HepG2 (cell line): ENCODE measurements around the gene RNMT. TPM values are rescaled to one million over a fixed set of nuclear protein-coding genes. Genes with fewer than 3 reads are reported as not detected.
"Not testable (repeated sequence)": the region's sequence is repeated elsewhere in the genome, so short reads cannot be mapped to it uniquely, and the experiment has no call there.

Experiments used
- ATAC-seq: fragments of 200-7000 bp; cut with Tn5 transposase; 3 replicates; pipeline ENCODE4 v1.9.1; 2020; ENCODE audit warnings: mild to moderate bottlenecking, moderate library complexity
- BruUV-seq: library from RNA; stranded (reverse); fragments of 400-500 nt; replicated peaks from 2 replicates; lab custom pipeline; 2021; lab: Mats Ljungman, UMichigan
- CTCF ChIA-PET: fragments of 300-600 bp; formaldehyde crosslinking; extraction: SDS; loops from one replicate; lab custom pipeline; 2021; ENCODE audit warnings: low total read pairs, inconsistent platforms, low intra/inter-chr PET ratio; lab: Yijun Ruan, JAX
- POLR2A ChIA-PET: fragments of 350-600 bp; sonication (Branson Sonifier 250); formaldehyde crosslinking; loops from one replicate; lab custom pipeline; 2020; ENCODE audit warnings: antibody characterized with exemption, inconsistent platforms; lab: Yijun Ruan, JAX
- DNase-seq: peaks from one replicate; pipeline ENCODE4 v3.0.0-alpha.2; 2015; ENCODE audit warnings: low spot score
- FAIRE-seq: peaks from 3 replicates; lab custom pipeline; 2011; peaks lifted over from hg19 to GRCh38; lab: Jason Lieb, UNC
- H2AFZ ChIP-seq: one replicate; pipeline ENCODE4 v1.6.1; 2011; ENCODE audit warnings: low read length, inconsistent platforms
- H3K27ac ChIP-seq: fragments of 300-600 bp; 3 replicates; pipeline ENCODE4 v1.8.0; 2011; ENCODE audit warnings: mixed run types, mild to moderate bottlenecking, mixed read lengths, low read length, inconsistent platforms; ENCODE audit not compliant: insufficient read depth; ENCODE audit errors: extremely low read length
- H3K27me3 ChIP-seq, 2 experiments: fragments of 200-600 bp in 1 of 2; 2 replicates in 1 of 2; 3 replicates in 1 of 2; pipeline versions ENCODE4 v1.6.0 to v1.8.0; 2011; ENCODE audit warnings: low read length in 2 of 2, mild to moderate bottlenecking in 2 of 2, moderate library complexity in 2 of 2, inconsistent platforms in 1 of 2; ENCODE audit not compliant: insufficient read depth in 2 of 2, control insufficient read depth in 1 of 2
- H3K36me3 ChIP-seq, 2 experiments: fragments of 200-600 bp in 1 of 2; replicated peaks in 1 of 2; 2 replicates in 1 of 2; 3 replicates in 1 of 2; pipeline versions ENCODE4 v1.5.1 to v1.8.0; 2011; ENCODE audit warnings: low read length in 2 of 2, inconsistent platforms in 1 of 2; ENCODE audit not compliant: insufficient read depth in 2 of 2, control insufficient read depth in 1 of 2
- H3K4me1 ChIP-seq: 2 replicates; pipeline ENCODE4 v1.5.1; 2012; ENCODE audit warnings: low read length, inconsistent platforms; ENCODE audit not compliant: insufficient read depth
- H3K4me2 ChIP-seq: 2 replicates; pipeline ENCODE4 v1.6.0; 2011; ENCODE audit warnings: low read depth, low read length, inconsistent platforms
- H3K4me3 ChIP-seq, 3 experiments: fragments of 200-600 bp in 1 of 3; sonication (generic), shearing (Covaris generic) in 1 of 3; replicated peaks in 1 of 3; 2 replicates each; pipeline ENCODE4 v1.5.1; 2011 to 2016; ENCODE audit warnings: low read length in 3 of 3, inconsistent platforms in 2 of 3, low read depth in 2 of 3, mild to moderate bottlenecking in 2 of 3, control low read depth in 1 of 3, mixed read lengths in 1 of 3; ENCODE audit not compliant: insufficient read depth in 1 of 3
- H3K79me2 ChIP-seq: one replicate; pipeline ENCODE4 v1.6.1; 2011; ENCODE audit warnings: low read length, inconsistent platforms; ENCODE audit not compliant: insufficient read depth
- H3K9ac ChIP-seq: 2 replicates; pipeline ENCODE4 v1.6.0; 2011; ENCODE audit warnings: mild to moderate bottlenecking, low read depth, low read length, inconsistent platforms; ENCODE audit not compliant: insufficient read depth
- H3K9me3 ChIP-seq: 2 replicates; pipeline ENCODE4 v1.5.1; 2012; ENCODE audit warnings: mild to moderate bottlenecking, low read length
- H4K20me1 ChIP-seq: 2 replicates; pipeline ENCODE4 v1.6.0; 2011; ENCODE audit warnings: inconsistent platforms, mild to moderate bottlenecking, low read length, moderate library complexity; ENCODE audit not compliant: insufficient read depth
- ARNT ChIP-seq: fragments of 450-650 bp; IDR thresholded peaks from 2 replicates; pipeline ENCODE4 v1.6.1; 2017
- ELF3 ChIP-seq: IDR thresholded peaks from 2 replicates; pipeline ENCODE4 v1.6.1; 2016; ENCODE audit warnings: missing genetic modification reagents, missing compliant biosample characterization
- ETV6 ChIP-seq: sonication (generic); formaldehyde crosslinking; conservative IDR thresholded peaks from 2 replicates; pipeline ENCODE4 v1.4.0; 2020; ENCODE audit warnings: missing genetic modification reagents
- HHEX ChIP-seq: IDR thresholded peaks from 2 replicates; pipeline ENCODE4 v1.6.1; 2016; ENCODE audit warnings: control low read depth
- HNF1A ChIP-seq, 2 experiments: sonication (generic) in 1 of 2; formaldehyde crosslinking in 1 of 2; IDR thresholded peaks; 2 replicates each; pipeline versions ENCODE4 v1.4.0 to v1.6.1; 2016 to 2020; ENCODE audit warnings: borderline replicate concordance in 1 of 2, low read depth in 1 of 2, mild to moderate bottlenecking in 1 of 2, missing genetic modification reagents in 1 of 2
- NRL ChIP-seq: sonication (generic); formaldehyde crosslinking; IDR thresholded peaks from 2 replicates; pipeline ENCODE4 v1.5.0; 2020; ENCODE audit warnings: missing genetic modification reagents, mild to moderate bottlenecking, moderate library complexity, borderline replicate concordance
- RBM39 ChIP-seq: fragments of 200-400 bp; formaldehyde crosslinking; IDR thresholded peaks from one replicate; pipeline ENCODE4 v1.6.1; 2018; ENCODE audit warnings: antibody characterized with exemption, mild to moderate bottlenecking, low read depth, low read length; ENCODE audit not compliant: poor library complexity, severe bottlenecking
- SPEN ChIP-seq: sonication (generic); formaldehyde crosslinking; IDR thresholded peaks from 2 replicates; pipeline ENCODE4 v1.5.1; 2020; ENCODE audit warnings: low read depth, mild to moderate bottlenecking, missing genetic modification reagents
- SRSF1 ChIP-seq: fragments of 200-400 bp; formaldehyde crosslinking; optimal IDR thresholded peaks from 2 replicates; pipeline ENCODE3; 2017; ENCODE audit warnings: mild to moderate bottlenecking, low read depth, low read length, moderate library complexity
- TRIM24 ChIP-seq: sonication (generic); formaldehyde crosslinking; IDR thresholded peaks from 2 replicates; pipeline ENCODE4 v1.8.0; 2022; ENCODE audit warnings: mild to moderate bottlenecking, missing genetic modification reagents
- ZKSCAN5 ChIP-seq: sonication (generic); formaldehyde crosslinking; IDR thresholded peaks from 2 replicates; pipeline ENCODE4 v1.5.1; 2020; ENCODE audit warnings: mild to moderate bottlenecking, missing genetic modification reagents
- ZNF260 ChIP-seq: sonication (generic); formaldehyde crosslinking; IDR thresholded peaks from 2 replicates; pipeline ENCODE4 v1.4.0; 2020; ENCODE audit warnings: missing genetic modification reagents, low read depth, mild to moderate bottlenecking, borderline replicate concordance
- ZNF296 ChIP-seq: sonication (generic); formaldehyde crosslinking; conservative IDR thresholded peaks from 2 replicates; pipeline ENCODE4 v1.5.0; 2020; ENCODE audit warnings: mild to moderate bottlenecking, missing genetic modification reagents
- ZNF484 ChIP-seq: sonication (generic); formaldehyde crosslinking; IDR thresholded peaks from 2 replicates; pipeline ENCODE4 v1.5.1; 2020; ENCODE audit warnings: mild to moderate bottlenecking, low read depth, missing genetic modification reagents, borderline replicate concordance
- ZNF598 ChIP-seq: sonication (generic); formaldehyde crosslinking; IDR thresholded peaks from 2 replicates; pipeline ENCODE4 v1.5.1; 2020; ENCODE audit warnings: mild to moderate bottlenecking, missing genetic modification reagents, borderline replicate concordance
- WGBS: methylation state at CpG from one replicate; pipeline ENCODE4 v1.1.6; 2017; ENCODE audit warnings: low lambda C conversion rate; 5-methylcytosine and 5-hydroxymethylcytosine counted together
- in situ Hi-C: cut with HindIII; loops from 2 replicates; pipeline ENCODE4 v1.10.0; 2017; ENCODE audit warnings: low pct_unique_long_range_greater_than_20kb; ENCODE audit not compliant: extremely low pct_ligation_motif_present
- intact Hi-C: fragments of 100-400 bp; cut with micrococcal nuclease; formaldehyde crosslinking; loops from one replicate; pipeline ENCODE4 v1.10.0; 2022; ENCODE audit not compliant: unreplicated experiment
- polyA plus RNA-seq, 8 experiments: library from polyadenylated mRNA; depleted of rRNA in 3 of 8; stranded (reverse) in 7 of 8; unstranded in 1 of 8; fragments of >200 nt; fragmentation: Illumina TruSeq in 4 of 8; extraction: Trizol in 4 of 8; gene quantifications; 2 replicates each; pipeline versions ENCODE4 v1.2.1 to v1.2.3, GENCODE V29; 2011 to 2016; ENCODE audit warnings: low read depth in 4 of 8, missing spikeins in 1 of 8, mixed read lengths in 1 of 8; ENCODE audit not compliant: insufficient read depth in 1 of 8
- total RNA-seq, 5 experiments: library from RNA; depleted of rRNA; stranded (reverse); fragments of >200 nt; fragmentation: Illumina TruSeq; extraction: Trizol; gene quantifications; 2 replicates each; pipeline ENCODE4 v1.2.3, GENCODE V29; 2016; ENCODE audit warnings: low read depth in 1 of 5

Gene RNMT
- total and polyA plus RNA-seq, 2 of the 13 experiments (the other 11 are each of a cell fraction or from before 2014, with no cell fraction given): 22.9 to 24.4 TPM

- H4K20me1 ChIP-seq, H3K4me3 ChIP-seq, H3K9ac ChIP-seq, H3K4me1 ChIP-seq, H3K4me2 ChIP-seq, FAIRE-seq, H2AFZ ChIP-seq, H3K27ac ChIP-seq, CTCF ChIA-PET, POLR2A ChIA-PET, DNase-seq, H3K79me2 ChIP-seq, H3K9me3 ChIP-seq, ATAC-seq, H3K27me3 ChIP-seq, BruUV-seq, intact Hi-C loops: not testable (repeated sequence)
- in situ Hi-C loops: loop anchor here (25.0 kb wide), 1 partner anchor 89 kb away; no protein-coding TSS in a partner anchor
- TF ChIP-seq ZNF260 (CRISPR knock-in tag): 0 out of 2 replicates have a peak, but pooled peaks have one; percentile 68
- peaks cover 18 to 67% of the 10 kb centered on the region in 2 experiments for H3K36me3 ChIP-seq
- 97% methylated on average over 3 of the region's 3 CpGs for WGBS
Observed at GRCh38 chr18:13751599-13751998, 25.1 kb downstream of the RNMT start.

- no peak for ATAC-seq
- Histone ChIP-seq H3K79me2 (no peaks in the 10 kb centered on the region), H3K36me3 (peaks cover 11 to 51% of the 10 kb centered on the region in 2 experiments), H3K4me2 (no peak overlapping the region), H3K4me1 (no peaks in the 10 kb centered on the region), H3K27ac (no peak overlapping the region), H4K20me1 (no peaks in the 10 kb centered on the region), H3K27me3 (no peaks in the 10 kb centered on the region), H3K9me3 (no peaks in the 10 kb centered on the region), H3K4me3 (no peak overlapping the region), H3K9ac (no peak overlapping the region), H2AFZ (no peak overlapping the region)
- ChIA-PET POLR2A (no interaction called here), CTCF (no interaction called here)
- WGBS: 93% methylated on average over 2 of the region's 2 CpGs
- intact Hi-C loops (no loop called here), in situ Hi-C loops (loop anchor here (25.0 kb wide), 1 partner anchor 94 kb away; no protein-coding TSS in a partner anchor)
- no peak for DNase-seq
- BruUV-seq: no TSS peak
- no peak for FAIRE-seq
- TF ChIP-seq HNF1A (IDR thresholded peaks at IDR 0.05; ENCODE audit: low read depth) (no peak), HNF1A (CRISPR knock-in tag; IDR thresholded peaks at IDR 0.05; ENCODE audit: borderline replicate concordance) (no peak), ELF3 (CRISPR knock-in tag) (no peak), ZNF484 (CRISPR knock-in tag) (no peak), ZKSCAN5 (no peak), RBM39 (no peak), NRL (no peak), HHEX (no peak), SRSF1 (no peak), ETV6 (CRISPR knock-in tag) (no peak), ZNF598 (no peak), ZNF296 (no peak), SPEN (CRISPR knock-in tag) (no peak), ARNT (no peak), TRIM24 (CRISPR knock-in tag) (no peak)
Observed at GRCh38 chr18:13756261-13756660, 29.8 kb downstream of the RNMT start.
